Spleen (tissue), 7 donors: Measurements from ENCODE around the gene JARID2.

Source experiments
- POLR2AphosphoS5 ChIP-seq, 3 donors: sonication (generic); formaldehyde crosslinking; IDR thresholded peaks; one replicate each; pipeline ENCODE4 v1.5.1; 2017; ENCODE audit warnings: antibody characterized with exemption in 3 of 3
- TF ChIP-seq, protein P1 (sequence below), 11 experiments: fragments of 200-600 bp in 7 of 11; fragments of 450-650 bp in 4 of 11; sonication (generic) in 4 of 11; IDR thresholded peaks in 8 of 11; conservative IDR thresholded peaks in 3 of 11; 1 replicate in 7 of 11; 2 replicates in 4 of 11; pipeline versions ENCODE4 v1.4.0 to v1.8.0; 2016 to 2021; ENCODE audit warnings: antibody characterized with exemption in 11 of 11, inconsistent platforms in 4 of 11, mild to moderate bottlenecking in 1 of 11
- donor health status: DM: no; HTN: no; CAD: no; lungs with moderate emphysema.
- donor health status: DM: no; HTN: no; CAD: no.
- donor health status: DM: no; HTN: no; CAD: no.

DNA sequence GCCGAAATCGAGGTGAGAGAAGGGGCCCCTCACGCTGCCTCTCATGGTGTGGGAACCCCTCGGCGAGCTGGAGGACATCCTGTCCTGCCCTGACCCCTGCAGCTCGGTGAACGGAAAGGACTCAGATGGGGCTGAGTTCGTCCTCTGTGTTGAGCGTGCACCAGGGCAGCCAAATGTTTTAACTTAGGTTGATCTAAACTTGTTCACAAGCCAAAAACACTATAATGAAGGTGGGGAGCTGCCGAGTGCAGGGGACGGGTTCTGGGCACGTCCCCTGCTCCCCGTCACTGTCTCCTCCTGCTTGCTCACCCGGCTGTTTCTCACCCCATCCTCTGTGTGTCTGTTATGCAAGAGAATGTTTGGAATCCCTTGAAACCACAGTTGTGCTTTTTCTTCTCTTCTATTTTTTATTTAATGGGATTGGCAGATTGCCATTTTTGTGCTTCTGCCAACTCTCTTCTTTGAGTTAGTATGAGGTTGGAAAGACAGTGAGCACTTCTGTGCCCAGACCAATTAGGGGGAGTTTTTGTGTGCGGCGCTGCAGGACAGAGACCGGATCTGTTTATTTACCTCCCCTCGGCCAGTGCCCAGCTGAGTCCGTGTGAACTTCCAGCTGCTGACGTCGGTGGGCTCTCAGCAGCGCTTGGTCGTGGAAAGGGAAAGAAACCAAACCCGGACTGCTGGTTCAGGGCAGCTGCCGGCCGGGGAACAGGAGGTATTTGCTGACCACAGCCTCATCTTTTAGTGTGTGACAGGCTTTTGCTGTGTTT lies 258.9 kb downstream of the JARID2 start:
- TF ChIP-seq, protein P1, sequence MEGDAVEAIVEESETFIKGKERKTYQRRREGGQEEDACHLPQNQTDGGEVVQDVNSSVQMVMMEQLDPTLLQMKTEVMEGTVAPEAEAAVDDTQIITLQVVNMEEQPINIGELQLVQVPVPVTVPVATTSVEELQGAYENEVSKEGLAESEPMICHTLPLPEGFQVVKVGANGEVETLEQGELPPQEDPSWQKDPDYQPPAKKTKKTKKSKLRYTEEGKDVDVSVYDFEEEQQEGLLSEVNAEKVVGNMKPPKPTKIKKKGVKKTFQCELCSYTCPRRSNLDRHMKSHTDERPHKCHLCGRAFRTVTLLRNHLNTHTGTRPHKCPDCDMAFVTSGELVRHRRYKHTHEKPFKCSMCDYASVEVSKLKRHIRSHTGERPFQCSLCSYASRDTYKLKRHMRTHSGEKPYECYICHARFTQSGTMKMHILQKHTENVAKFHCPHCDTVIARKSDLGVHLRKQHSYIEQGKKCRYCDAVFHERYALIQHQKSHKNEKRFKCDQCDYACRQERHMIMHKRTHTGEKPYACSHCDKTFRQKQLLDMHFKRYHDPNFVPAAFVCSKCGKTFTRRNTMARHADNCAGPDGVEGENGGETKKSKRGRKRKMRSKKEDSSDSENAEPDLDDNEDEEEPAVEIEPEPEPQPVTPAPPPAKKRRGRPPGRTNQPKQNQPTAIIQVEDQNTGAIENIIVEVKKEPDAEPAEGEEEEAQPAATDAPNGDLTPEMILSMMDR (IDR thresholded peaks at IDR 0.05 in 8 of 11, conservative IDR thresholded peaks at IDR 0.05 in 3 of 11), result no peak
- peak; percentile 29 to 69 (median 37) for TF ChIP-seq POLR2AphosphoS5 (IDR thresholded peaks at IDR 0.05)
